GM18951 (cell line): Measurements from ENCODE around the gene CALU.

Experiments
- POLR2A ChIP-seq: IDR thresholded peaks from 4 replicates; pipeline ENCODE4 v1.6.1; 2011; ENCODE audit warnings: mild to moderate bottlenecking; ENCODE audit not compliant: insufficient read length, insufficient read depth; ENCODE audit errors: extremely low read depth
- in situ Hi-C: fragments of 300-500 bp; cut with MboI; formaldehyde crosslinking; loops from one replicate; pipeline ENCODE4 v1.12.0; 2022; ENCODE audit warnings: low sequenced_read_pairs, mixed read lengths, inconsistent platforms; ENCODE audit not compliant: unreplicated experiment

CALU gene

GRCh38 chr7:128793181-128793547 is 54.0 kb downstream of the CALU start:
- no peak for TF ChIP-seq POLR2A
- in situ Hi-C loops: no loop called here

- TF ChIP-seq POLR2A: no peak
- in situ Hi-C loops: no loop called here
Measured at GRCh38 chr7:128794020-128794419, 54.9 kb downstream of the CALU start.

- in situ Hi-C loops: no loop called here
- TF ChIP-seq POLR2A: no peak
Measured at GRCh38 chr7:128794436-128794835, 55.3 kb downstream of the CALU start.

- in situ Hi-C loops: no loop called here
Measured at GRCh38 chr7:128795129-128795528, 56.0 kb downstream of the CALU start.

GRCh38 chr7:128796327-128796726 is 57.2 kb downstream of the CALU start:
- in situ Hi-C loops: no loop called here
- TF ChIP-seq POLR2A: no peak

More at GRCh38 chr7:128795129-128795528, 56.0 kb downstream of the CALU start:
- TF ChIP-seq POLR2A: no peak

GRCh38 chr7:128799451-128799850 is 60.3 kb downstream of the CALU start:
- in situ Hi-C loops: no loop called here
- no peak for TF ChIP-seq POLR2A

GRCh38 chr7:128800567-128800966 is 61.4 kb downstream of the CALU start:
- TF ChIP-seq POLR2A: no peak

GRCh38 chr7:128801003-128801402 is 61.8 kb downstream of the CALU start:
- TF ChIP-seq POLR2A: no peak
- in situ Hi-C loops: no loop called here

More at GRCh38 chr7:128800567-128800966, 61.4 kb downstream of the CALU start:
- in situ Hi-C loops: no loop called here

GRCh38 chr7:128801667-128802418 is 62.7 kb downstream of the CALU start:
- in situ Hi-C loops: no loop called here
- TF ChIP-seq POLR2A: no peak

GRCh38 chr7:128804484-128804883 is 65.3 kb downstream of the CALU start:
- no peak for TF ChIP-seq POLR2A
- in situ Hi-C loops: no loop called here

- TF ChIP-seq POLR2A: no peak
- in situ Hi-C loops: no loop called here
Measured at GRCh38 chr7:128805225-128805624, 66.1 kb downstream of the CALU start.

- in situ Hi-C loops: no loop called here
- TF ChIP-seq POLR2A: no peak
Measured at GRCh38 chr7:128807191-128807590, 68.0 kb downstream of the CALU start.

GRCh38 chr7:128809363-128809762 is 70.2 kb downstream of the CALU start:
- no peak for TF ChIP-seq POLR2A
- in situ Hi-C loops: no loop called here

GRCh38 chr7:128810473-128810872 is 71.3 kb downstream of the CALU start:
- in situ Hi-C loops: no loop called here
- no peak for TF ChIP-seq POLR2A
